ENCODE measurements around the gene PPP1R15A.

DNA sequence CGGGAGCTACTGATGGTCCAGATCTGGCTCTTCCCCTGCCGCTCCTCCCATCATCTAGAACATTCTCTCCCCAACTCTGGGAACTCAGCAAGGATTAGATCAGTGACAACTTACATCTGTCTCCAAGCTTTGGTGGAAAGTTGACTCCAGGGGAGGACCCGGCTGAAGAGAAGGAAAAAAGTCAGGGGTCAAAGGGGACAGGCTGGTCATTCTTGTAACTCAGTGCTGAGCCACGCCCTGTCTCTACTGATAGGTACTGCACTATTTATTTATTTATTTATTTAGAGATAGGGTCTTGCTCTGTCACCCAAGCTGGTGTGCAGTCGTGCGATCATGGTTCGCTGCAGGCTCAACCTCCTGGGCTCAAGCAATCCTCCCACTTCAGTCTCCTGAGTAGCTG is 18.1 kb upstream of the PPP1R15A start:
- TF ChIP-seq, protein P1, sequence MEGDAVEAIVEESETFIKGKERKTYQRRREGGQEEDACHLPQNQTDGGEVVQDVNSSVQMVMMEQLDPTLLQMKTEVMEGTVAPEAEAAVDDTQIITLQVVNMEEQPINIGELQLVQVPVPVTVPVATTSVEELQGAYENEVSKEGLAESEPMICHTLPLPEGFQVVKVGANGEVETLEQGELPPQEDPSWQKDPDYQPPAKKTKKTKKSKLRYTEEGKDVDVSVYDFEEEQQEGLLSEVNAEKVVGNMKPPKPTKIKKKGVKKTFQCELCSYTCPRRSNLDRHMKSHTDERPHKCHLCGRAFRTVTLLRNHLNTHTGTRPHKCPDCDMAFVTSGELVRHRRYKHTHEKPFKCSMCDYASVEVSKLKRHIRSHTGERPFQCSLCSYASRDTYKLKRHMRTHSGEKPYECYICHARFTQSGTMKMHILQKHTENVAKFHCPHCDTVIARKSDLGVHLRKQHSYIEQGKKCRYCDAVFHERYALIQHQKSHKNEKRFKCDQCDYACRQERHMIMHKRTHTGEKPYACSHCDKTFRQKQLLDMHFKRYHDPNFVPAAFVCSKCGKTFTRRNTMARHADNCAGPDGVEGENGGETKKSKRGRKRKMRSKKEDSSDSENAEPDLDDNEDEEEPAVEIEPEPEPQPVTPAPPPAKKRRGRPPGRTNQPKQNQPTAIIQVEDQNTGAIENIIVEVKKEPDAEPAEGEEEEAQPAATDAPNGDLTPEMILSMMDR (conservative IDR thresholded peaks at IDR 0.05; ENCODE audit: low read length) = no peak
- no peak for TF ChIP-seq EZH2phosphoT487 (IDR thresholded peaks at IDR 0.05; ENCODE audit: borderline replicate concordance, low read depth, low read length)
